ENCODE results near the gene SLC19A2.

Gene SLC19A2

GRCh38 chr1:169474302-169474995 lies 11.3 kb downstream of the SLC19A2 start:
- DNase-seq, result no peak

DNA sequence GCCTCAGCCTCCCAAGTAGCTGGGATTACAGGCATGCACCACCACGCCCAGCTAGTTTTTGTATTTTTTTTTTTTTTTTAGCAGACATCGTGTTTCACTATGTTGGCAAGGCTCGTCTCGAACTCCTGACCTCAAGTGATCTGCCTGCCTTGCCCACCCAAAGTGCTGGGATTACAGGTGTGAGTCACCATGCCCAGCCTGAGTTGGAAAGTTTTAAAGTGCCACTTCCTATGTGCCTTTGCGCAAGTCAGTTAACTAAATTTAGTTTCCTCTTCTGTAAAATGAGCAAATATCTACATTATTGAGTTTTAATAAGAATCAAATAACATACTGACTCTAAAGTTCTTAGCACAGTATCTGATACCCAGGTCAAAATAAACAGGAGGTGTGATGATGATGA lies 12.4 kb downstream of the SLC19A2 start:
- DNase-seq, result peak; percentile 29 to 34

GRCh38 chr1:169472738-169473137 lies 13.0 kb downstream of the SLC19A2 start:
- DNase-seq, result no peak

- no peak for DNase-seq
Observed at GRCh38 chr1:169468982-169469381, 16.8 kb downstream of the SLC19A2 start.

DNA sequence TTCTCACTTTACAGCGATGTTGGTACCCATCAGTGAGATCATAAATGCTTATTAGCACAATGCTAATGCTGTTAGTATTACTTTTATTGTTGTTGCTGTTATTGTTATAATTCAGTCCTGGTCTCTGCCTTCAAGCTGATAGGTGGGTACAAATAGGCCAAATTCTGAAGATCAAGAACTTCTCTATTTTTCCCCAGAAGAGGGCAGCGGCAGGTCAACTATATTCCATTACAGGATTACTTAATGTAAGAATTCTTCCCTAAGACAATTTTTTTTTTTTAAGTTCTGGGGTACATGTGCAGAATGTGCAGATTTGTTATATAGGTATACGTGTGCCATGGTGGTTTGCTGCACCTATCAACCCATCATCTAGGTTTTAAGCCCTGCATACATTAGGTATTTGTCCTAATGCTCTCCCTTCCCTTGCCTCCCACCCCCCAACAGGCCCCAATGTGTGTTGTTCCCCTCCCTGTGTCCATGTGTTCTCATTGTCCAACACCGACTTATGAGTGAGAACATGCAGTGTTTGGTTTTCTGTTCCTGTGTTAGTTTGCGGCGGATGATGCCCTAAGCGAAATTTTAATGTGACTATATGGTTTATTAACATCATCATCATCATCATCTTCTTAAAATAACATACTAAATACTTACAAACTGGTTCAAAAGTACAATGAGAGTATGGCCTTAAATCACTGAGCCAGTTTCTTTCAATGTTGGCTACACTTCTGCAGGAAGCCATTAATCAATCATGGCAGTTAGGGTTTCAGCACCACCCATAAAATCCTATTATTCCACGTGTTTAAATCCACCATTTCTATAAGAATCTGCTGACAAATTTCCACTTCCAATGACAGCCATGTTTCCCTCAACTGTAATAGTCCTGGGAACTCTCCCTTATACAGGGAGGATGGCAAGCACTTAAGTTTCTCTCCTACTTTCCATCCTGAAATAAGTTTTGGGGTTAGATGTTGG lies 19.2 kb downstream of the SLC19A2 start:
- peak in 1 of 2 donors; percentile 37 for DNase-seq

GRCh38 chr1:169465281-169465680 lies 20.5 kb downstream of the SLC19A2 start:
- DNase-seq, result no peak

DNA sequence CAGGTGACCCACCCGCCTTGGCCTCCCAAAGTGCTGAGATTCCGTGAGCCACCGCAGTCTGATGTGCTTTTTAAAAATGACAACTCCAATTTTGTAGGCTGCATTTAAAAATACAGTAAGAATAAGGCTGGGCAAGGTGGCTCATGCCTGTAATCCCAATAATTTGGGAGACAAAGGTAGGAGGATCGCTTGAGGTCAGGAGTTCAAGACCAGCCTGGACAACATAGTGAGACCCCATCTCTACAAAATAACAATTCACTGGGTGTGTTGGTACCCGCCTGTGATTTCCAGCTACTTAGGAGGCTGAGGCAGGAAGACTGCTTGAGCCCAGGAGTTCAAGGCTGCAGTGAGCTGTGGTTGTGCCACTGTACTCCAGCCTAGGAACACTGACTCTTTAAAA lies 23.4 kb downstream of the SLC19A2 start:
- no peak for DNase-seq

DNA sequence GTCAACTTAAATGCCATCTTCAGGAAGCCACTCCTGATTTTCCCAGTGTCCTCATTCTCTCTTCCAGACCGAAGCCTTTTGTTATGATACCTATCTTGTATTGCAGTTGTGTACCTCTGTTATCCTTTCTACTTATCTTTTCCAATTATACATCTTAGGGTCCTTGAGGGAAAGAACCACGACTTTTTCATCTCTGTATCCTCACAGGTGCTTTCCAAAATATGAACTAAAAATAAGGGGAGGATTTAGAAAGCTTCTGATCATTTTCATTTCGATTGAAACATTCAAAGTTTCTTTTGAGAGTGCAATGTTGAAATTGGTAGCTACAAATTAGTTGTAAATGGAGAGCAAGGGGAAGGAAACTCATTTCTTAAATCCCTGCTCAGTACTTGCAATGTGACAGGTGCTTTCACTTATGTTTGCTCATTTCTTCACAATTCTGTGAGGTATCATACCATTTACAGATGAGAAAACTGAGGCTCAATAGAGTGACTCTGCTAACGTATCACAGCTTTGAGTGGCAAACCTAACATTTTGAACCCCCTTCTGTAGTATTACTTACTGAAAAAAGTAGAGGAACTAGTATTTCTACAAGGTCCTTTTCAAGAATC lies 24.2 kb downstream of the SLC19A2 start:
- DNase-seq, result no peak

GRCh38 chr1:169460191-169460833 lies 25.4 kb downstream of the SLC19A2 start:
- no peak for DNase-seq

GRCh38 chr1:169457443-169457842 lies 28.3 kb downstream of the SLC19A2 start:
- no peak for DNase-seq

DNA sequence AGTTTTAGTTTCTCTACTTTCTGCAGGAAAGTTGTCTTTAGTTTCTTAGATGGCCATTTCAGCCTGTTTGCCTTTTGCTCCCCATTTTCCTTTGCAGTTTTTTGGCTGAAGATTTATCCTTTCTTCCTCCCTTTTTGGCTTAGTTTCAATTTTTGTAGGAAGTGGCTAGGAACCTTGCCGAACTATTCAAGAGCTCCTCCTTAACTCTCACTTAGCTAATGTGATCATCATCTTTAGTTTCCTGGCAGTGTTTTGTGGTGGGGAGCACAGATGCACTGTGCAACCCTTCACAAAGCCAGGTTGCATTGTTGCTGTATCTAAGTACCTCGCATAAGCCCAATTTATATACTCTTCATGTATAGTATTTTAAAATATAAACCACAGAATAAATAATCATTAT lies 29.7 kb downstream of the SLC19A2 start:
- DNase-seq, result no peak

DNA sequence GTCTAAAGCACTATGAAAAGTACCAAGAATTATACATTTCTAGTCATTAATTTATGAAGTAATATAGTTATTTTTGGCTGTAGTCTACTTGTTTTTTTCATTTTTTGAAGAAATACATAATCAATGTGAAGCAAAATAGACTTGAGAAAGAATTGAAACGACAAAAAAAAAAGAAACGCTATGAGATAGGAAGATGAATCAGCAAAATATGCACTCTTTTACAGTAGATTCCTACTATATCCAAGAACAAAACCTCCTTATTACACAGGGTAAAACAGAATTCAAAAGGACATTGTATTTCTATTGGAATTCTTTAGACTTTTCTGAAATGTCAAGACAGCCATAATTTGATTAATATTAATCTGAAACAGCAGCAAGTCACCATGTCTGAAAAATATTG lies 32.8 kb downstream of the SLC19A2 start:
- DNase-seq, result no peak

GRCh38 chr1:169451218-169451824 lies 34.4 kb downstream of the SLC19A2 start:
- peak in 1 of 2 donors; percentile 31 for DNase-seq

- no peak for DNase-seq
Observed at GRCh38 chr1:169443923-169444322, 41.8 kb downstream of the SLC19A2 start.

DNA sequence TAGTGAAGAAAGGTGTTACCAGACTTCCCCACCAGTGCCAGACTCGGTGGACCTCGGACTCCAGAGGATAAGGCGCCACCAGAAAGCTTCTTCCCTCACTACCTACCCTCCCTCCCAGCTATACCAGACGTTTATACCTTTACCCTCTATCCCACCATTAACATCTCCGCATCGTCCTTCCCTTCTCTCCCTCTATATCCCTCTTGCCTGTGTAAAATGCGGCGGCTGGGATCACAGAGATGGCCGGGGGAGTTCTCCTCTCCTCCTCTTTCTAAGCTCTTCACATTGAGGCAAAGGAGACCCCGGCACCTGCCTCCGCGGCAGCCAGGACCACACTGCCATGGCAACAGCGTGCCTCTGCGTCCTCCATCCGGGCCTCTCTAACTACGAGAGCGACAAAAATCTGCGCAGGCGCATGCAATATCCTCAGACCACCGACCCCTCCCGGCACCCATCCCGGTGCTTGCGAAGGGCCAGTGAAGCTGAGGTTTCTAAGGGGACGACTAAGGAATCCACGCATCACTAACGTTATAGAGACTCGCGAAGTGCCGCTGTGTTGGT lies 58.6 kb downstream of the SLC19A2 start, which contains the start of gene CCDC181:
CCDC181 (minus strand) TSS at position 394 of the 561 bp plus-strand sequence. CDS start 2,547 bp downstream, outside the sequence.
- DNase-seq, result no peak

DNA sequence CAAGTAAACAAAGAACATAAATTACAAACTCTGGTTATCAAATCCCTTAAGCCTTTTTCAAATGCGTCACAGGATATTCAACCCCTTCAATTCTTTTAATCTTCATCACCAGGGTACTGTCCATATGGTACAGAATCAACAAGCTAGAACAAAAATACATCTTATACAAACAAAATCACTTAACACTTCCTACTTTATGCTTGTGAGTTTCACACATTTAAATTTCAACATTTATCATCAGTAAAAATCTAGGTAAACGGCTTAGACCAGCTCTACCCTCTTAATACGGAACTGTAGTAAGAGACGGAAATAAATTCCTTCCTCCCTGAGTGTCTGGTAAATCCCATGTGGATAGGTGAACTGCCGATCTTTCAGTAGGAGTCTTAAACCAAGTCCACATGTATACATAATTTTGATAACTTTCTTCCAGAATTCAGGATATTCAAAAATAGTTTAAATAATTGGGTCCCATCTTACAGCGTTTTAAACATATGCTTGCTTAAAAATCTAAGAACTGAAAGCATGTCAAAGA lies 59.5 kb downstream of the SLC19A2 start:
- DNase-seq, result no peak

DNA sequence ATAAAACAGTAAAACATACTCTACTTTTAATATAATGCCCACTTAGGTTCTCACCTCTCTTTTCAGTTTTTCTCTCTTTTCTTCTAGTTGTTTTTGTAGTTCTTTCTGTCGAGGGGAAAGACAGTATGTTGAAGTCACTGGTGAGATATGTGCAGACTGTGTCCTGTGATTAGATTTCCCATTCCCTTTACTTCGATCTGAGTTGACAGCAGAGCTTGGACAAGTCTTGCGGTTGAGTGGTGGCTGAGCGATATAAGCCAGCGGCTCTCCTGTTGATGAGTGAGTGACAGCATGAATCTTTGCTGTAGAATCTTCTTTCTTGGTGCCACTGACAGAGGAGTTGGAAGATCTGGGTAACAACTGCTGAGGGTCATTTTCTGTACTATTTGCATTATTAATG lies 64.4 kb downstream of the SLC19A2 start:
- DNase-seq, result no peak

DNA sequence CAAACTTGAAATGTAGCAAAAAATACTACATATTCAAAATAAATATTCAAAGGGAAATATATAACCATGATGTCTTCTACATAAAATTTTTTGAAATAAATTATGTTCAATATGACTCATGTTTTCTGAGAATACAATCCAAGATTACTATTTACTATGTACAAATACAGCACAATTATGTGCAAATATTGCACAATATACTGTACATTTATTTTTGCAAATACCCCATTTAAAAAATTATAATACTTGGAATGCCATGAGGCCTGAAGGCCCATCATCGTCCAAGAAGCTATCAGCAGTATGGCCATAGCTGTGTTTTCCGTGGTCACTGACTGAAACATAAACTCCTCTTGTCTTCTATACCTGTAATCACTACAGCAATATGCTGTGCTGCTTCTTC lies 70.8 kb downstream of the SLC19A2 start:
- DNase-seq, result no peak
